ENCODE measurements around the gene GABRG3. TPM values are rescaled to one million over a fixed set of nuclear protein-coding genes. Genes with fewer than 3 reads are reported as not detected.

Gene GABRG3
- polyA plus RNA-seq, 1 donor (not counting 4 experiments of a cell fraction or from before 2014, with no cell fraction given): not detected

GRCh38 chr15:27512281-27513001 lies 541.5 kb downstream of the GABRG3 start:
- H3K9me3 ChIP-seq (ENCODE audit: control insufficient read depth, low read depth, low read length): no peaks in the 10 kb centered on the region
- no peak overlapping the region for H3K4me3 ChIP-seq (ENCODE audit: control insufficient read depth in 2 of 3, extremely low read depth in 1 of 3, insufficient read depth in 2 of 3, low read depth in 1 of 3, low read length in 3 of 3)
- H3K4me2 ChIP-seq (ENCODE audit: control insufficient read depth, extremely low read depth, insufficient read depth, low read depth, low read length): no peak overlapping the region
- no peaks in the 10 kb centered on the region for H3K4me1 ChIP-seq (ENCODE audit: control insufficient read depth, extremely low read depth, insufficient read depth, low read length)
- no peaks in the 10 kb centered on the region for H4K20me1 ChIP-seq (ENCODE audit: control insufficient read depth, extremely low read depth, insufficient read depth, low read length)
- H3K79me2 ChIP-seq (ENCODE audit: control insufficient read depth, insufficient read depth, low read length): no peaks in the 10 kb centered on the region
- H3K27ac ChIP-seq (ENCODE audit: control insufficient read depth, insufficient read depth, low read length): no peak overlapping the region
- H3K9me1 ChIP-seq (ENCODE audit: control insufficient read depth, extremely low read depth, insufficient read depth, low read length): no peaks in the 10 kb centered on the region
- DNase-seq (ENCODE audit: low read depth, low spot score) (no peak), FAIRE-seq (no peak)
- no peak overlapping the region for H3K9ac ChIP-seq (ENCODE audit: control insufficient read depth, extremely low read depth, insufficient read depth, low read length)
- no peaks in the 10 kb centered on the region for H3K36me3 ChIP-seq (ENCODE audit: control insufficient read depth in 2 of 2, extremely low read depth in 1 of 2, insufficient read depth in 2 of 2, low read length in 2 of 2)
- H3K27me3 ChIP-seq (ENCODE audit: control insufficient read depth, extremely low read depth, insufficient read depth, low read length): no peaks in the 10 kb centered on the region
- no peak for TF ChIP-seq EZH2 (IDR thresholded peaks at IDR 0.05; ENCODE audit: low read length)
- no peak for TF ChIP-seq CTCF (optimal IDR thresholded peaks at IDR 0.05 in 1 of 3, IDR thresholded peaks at IDR 0.05 in 1 of 3, conservative IDR thresholded peaks at IDR 0.05 in 1 of 3; ENCODE audit: extremely low read depth in 1 of 3, insufficient read depth in 2 of 3, low read length in 3 of 3)
- no peak overlapping the region for H2AFZ ChIP-seq (ENCODE audit: control insufficient read depth, low read length)
- dilution Hi-C loops (cut with MboI; ENCODE audit: extremely low pct_ligation_motif_present, low sequenced_read_pairs): no loop called here

GRCh38 chr15:27514526-27514925 lies 543.5 kb downstream of the GABRG3 start:
- no peak for DNase-seq (ENCODE audit: low read depth, low spot score)
- Histone ChIP-seq H3K4me2 (ENCODE audit: control insufficient read depth, extremely low read depth, insufficient read depth, low read depth, low read length) (no peak overlapping the region), H3K9ac (ENCODE audit: control insufficient read depth, extremely low read depth, insufficient read depth, low read length) (no peak overlapping the region), H3K9me1 (ENCODE audit: control insufficient read depth, extremely low read depth, insufficient read depth, low read length) (no peaks in the 10 kb centered on the region), H3K4me3 (ENCODE audit: control insufficient read depth in 2 of 3, extremely low read depth in 1 of 3, insufficient read depth in 2 of 3, low read depth in 1 of 3, low read length in 3 of 3) (no peak overlapping the region), H3K36me3 (ENCODE audit: control insufficient read depth in 2 of 2, extremely low read depth in 1 of 2, insufficient read depth in 2 of 2, low read length in 2 of 2) (no peaks in the 10 kb centered on the region), H3K27ac (ENCODE audit: control insufficient read depth, insufficient read depth, low read length) (no peak overlapping the region), H2AFZ (ENCODE audit: control insufficient read depth, low read length) (no peak overlapping the region), H3K79me2 (ENCODE audit: control insufficient read depth, insufficient read depth, low read length) (no peaks in the 10 kb centered on the region), H4K20me1 (ENCODE audit: control insufficient read depth, extremely low read depth, insufficient read depth, low read length) (no peaks in the 10 kb centered on the region), H3K27me3 (ENCODE audit: control insufficient read depth, extremely low read depth, insufficient read depth, low read length) (no peaks in the 10 kb centered on the region), H3K4me1 (ENCODE audit: control insufficient read depth, extremely low read depth, insufficient read depth, low read length) (no peaks in the 10 kb centered on the region), H3K9me3 (ENCODE audit: control insufficient read depth, low read depth, low read length) (no peaks in the 10 kb centered on the region)
- no peak for TF ChIP-seq EZH2 (IDR thresholded peaks at IDR 0.05; ENCODE audit: low read length)
- no peak for TF ChIP-seq CTCF (optimal IDR thresholded peaks at IDR 0.05 in 1 of 3, IDR thresholded peaks at IDR 0.05 in 1 of 3, conservative IDR thresholded peaks at IDR 0.05 in 1 of 3; ENCODE audit: extremely low read depth in 1 of 3, insufficient read depth in 2 of 3, low read length in 3 of 3)
- no peak for FAIRE-seq
- dilution Hi-C loops (cut with MboI; ENCODE audit: extremely low pct_ligation_motif_present, low sequenced_read_pairs): no loop called here
